H1 (cell line): Measurements from ENCODE around the gene TMEM41A. TPM values are rescaled to one million over a fixed set of nuclear protein-coding genes. Genes with fewer than 3 reads are reported as not detected.

Source experiments
- ATF3 ChIP-seq: IDR thresholded peaks from 2 replicates; pipeline ENCODE4 v1.6.1; 2011; ENCODE audit warnings: low read depth, mild to moderate bottlenecking, low read length; ENCODE audit not compliant: insufficient read depth
- CHD7 ChIP-seq: fragments of 300-600 bp; sonication (generic); IDR thresholded peaks from 2 replicates; pipeline ENCODE4 v1.7.1; 2012; ENCODE audit warnings: low read length, moderate library complexity, mild to moderate bottlenecking, inconsistent platforms; ENCODE audit not compliant: insufficient replicate concordance
- TCF12 ChIP-seq: IDR thresholded peaks from 2 replicates; pipeline ENCODE4 v1.6.1; 2011; ENCODE audit warnings: low read depth, mild to moderate bottlenecking, low read length
- polyA plus RNA-seq, 7 experiments: library from polyadenylated mRNA; depleted of rRNA in 3 of 7; stranded (reverse) in 5 of 7; unstranded in 2 of 7; fragments of >200 nt in 5 of 7; fragments of 200-250 nt in 2 of 7; gene quantifications; 1 replicate in 5 of 7; 2 replicates in 1 of 7; 4 replicates in 1 of 7; pipeline versions ENCODE4 v1.2.1 to v1.2.3, GENCODE V29; 2011 to 2013; ENCODE audit warnings: missing spikeins in 2 of 7, mixed read lengths in 2 of 7
- total RNA-seq: library from RNA; stranded (reverse); fragmentation: NEBNext Ultra II Directional; extraction: Animal tissue kit (Norgen Biotek cat#: 25700); gene quantifications from 2 replicates; pipeline ENCODE4 v1.2.1, GENCODE V29; 2021

The TMEM41A gene
- total and polyA plus RNA-seq, 2 of the 8 experiments (the other 6 are each of a cell fraction or from before 2014, with no cell fraction given) = 14.1 to 17.5 TPM

GRCh38 chr3:185448107-185448506, 50.7 kb downstream of the TMEM41A start (continued):
- TF ChIP-seq CHD7 (no peak), ATF3 (no peak), TCF12 (no peak)
